SK-N-SH (cell line): ENCODE results near the gene DPAGT1. TPM values are rescaled to one million over a fixed set of nuclear protein-coding genes. Genes with fewer than 3 reads are reported as not detected.
A peak's percentile ranks its signal among the peaks of the same experiment; 100 is the strongest.

ENCODE experiments used
- CTCF ChIA-PET: fragments of 300-600, 350-600 bp; formaldehyde crosslinking; extraction: SDS; loops from one replicate; lab custom pipeline; 2021; lab: Yijun Ruan, JAX
- POLR2A ChIA-PET: fragments of 350-600 bp; sonication (Branson Sonifier 250); formaldehyde crosslinking; extraction: SDS; loops from one replicate; lab custom pipeline; 2020; ENCODE audit warnings: antibody characterized with exemption, inconsistent platforms; lab: Yijun Ruan, JAX
- DNase-seq: peaks from one replicate; pipeline ENCODE4 v3.0.0; 2012
- H2AFZ ChIP-seq: fragments of 200-600 bp; sonication (generic); 2 replicates; pipeline ENCODE4 v1.8.1; 2016; ENCODE audit warnings: antibody characterized with exemption, mild to moderate bottlenecking, low read depth
- H3F3A ChIP-seq: fragments of 200-600 bp; sonication (generic); replicated peaks from 2 replicates; pipeline ENCODE3; 2016; ENCODE audit warnings: antibody characterized with exemption, mild to moderate bottlenecking; ENCODE audit not compliant: insufficient read depth
- H3K27ac ChIP-seq, 2 experiments: fragments of 200-500 bp in 1 of 2; fragments of 200-600 bp in 1 of 2; sonication (Bioruptor generic) in 1 of 2; sonication (generic), shearing (Covaris generic) in 1 of 2; 2 replicates each; pipeline versions ENCODE4 v1.5.1 to v1.6.1; 2014 to 2016; ENCODE audit warnings: low read depth in 2 of 2, inconsistent platforms in 1 of 2, low read length in 1 of 2, mild to moderate bottlenecking in 1 of 2, mixed read lengths in 1 of 2
- H3K27me3 ChIP-seq: fragments of 200-600 bp; sonication (generic), shearing (Covaris generic); 2 replicates; pipeline ENCODE4 v1.6.1; 2016; ENCODE audit warnings: mixed run types; ENCODE audit not compliant: insufficient read depth
- H3K36me3 ChIP-seq, 2 experiments: fragments of 200-500 bp in 1 of 2; fragments of 200-600 bp in 1 of 2; sonication (Bioruptor generic) in 1 of 2; sonication (generic) in 1 of 2; replicated peaks in 1 of 2; 2 replicates each; pipeline versions ENCODE3 to v1.5.1; 2014 to 2016; ENCODE audit warnings: low read length in 1 of 2, mild to moderate bottlenecking in 1 of 2; ENCODE audit not compliant: insufficient read depth in 2 of 2, control insufficient read depth in 1 of 2
- H3K4me1 ChIP-seq, 2 experiments: fragments of 200-500 bp in 1 of 2; fragments of 200-600 bp in 1 of 2; sonication (Bioruptor generic) in 1 of 2; sonication (generic), shearing (Covaris generic) in 1 of 2; 2 replicates each; pipeline versions ENCODE4 v1.5.1 to v1.6.1; 2014 to 2016; ENCODE audit warnings: low read depth in 1 of 2, low read length in 1 of 2, mixed run types in 1 of 2; ENCODE audit not compliant: insufficient read depth in 2 of 2, control insufficient read depth in 1 of 2
- H3K4me2 ChIP-seq: fragments of 200-600 bp; sonication (generic), shearing (Covaris generic); 2 replicates; pipeline ENCODE4 v1.6.1; 2017; ENCODE audit warnings: mixed run types
- H3K4me3 ChIP-seq, 2 experiments: fragments of 200-500 bp in 1 of 2; fragments of 200-600 bp in 1 of 2; sonication (Bioruptor generic) in 1 of 2; sonication (generic), shearing (Covaris generic) in 1 of 2; 2 replicates each; pipeline versions ENCODE4 v1.5.1 to v1.8.1; 2014 to 2016; ENCODE audit warnings: low read depth in 2 of 2, inconsistent platforms in 1 of 2, low read length in 1 of 2, mild to moderate bottlenecking in 1 of 2, mixed read lengths in 1 of 2, moderate library complexity in 1 of 2
- H3K79me2 ChIP-seq: fragments of 200-600 bp; sonication (generic); 2 replicates; pipeline ENCODE4 v1.8.1; 2017; ENCODE audit warnings: mild to moderate bottlenecking; ENCODE audit not compliant: insufficient read depth
- H3K9ac ChIP-seq: fragments of 200-600 bp; sonication (generic); 2 replicates; pipeline ENCODE4 v1.6.1; 2017; ENCODE audit warnings: mixed run types
- H3K9me2 ChIP-seq: fragments of 200-600 bp; sonication (generic); 2 replicates; pipeline ENCODE4 v1.6.1; 2017; ENCODE audit warnings: mixed run types
- H3K9me3 ChIP-seq: fragments of 200-600 bp; sonication (generic); 2 replicates; pipeline ENCODE4 v1.6.1; 2017; ENCODE audit warnings: mixed run types, mild to moderate bottlenecking, moderate library complexity
- H4K20me1 ChIP-seq: fragments of 200-600 bp; sonication (generic); 2 replicates; pipeline ENCODE4 v1.6.1; 2017; ENCODE audit warnings: mild to moderate bottlenecking, mixed run types; ENCODE audit not compliant: insufficient read depth
- ELF1 ChIP-seq: IDR thresholded peaks from 2 replicates; pipeline ENCODE4 v1.4.0; 2012
- EP300 ChIP-seq, 2 experiments: IDR thresholded peaks; 2 replicates each; pipeline versions ENCODE4 v1.4.0 to v1.6.1; 2012; ENCODE audit warnings: borderline replicate concordance in 1 of 2, low read depth in 1 of 2, low read length in 1 of 2
- EZH2phosphoT487 ChIP-seq: fragments of 200-600 bp; sonication (generic); IDR thresholded peaks from 2 replicates; pipeline ENCODE4 v1.6.1; 2017; ENCODE audit warnings: low read depth, mixed run types, mild to moderate bottlenecking, antibody characterized with exemption, moderate library complexity, borderline replicate concordance
- FOSL2 ChIP-seq: IDR thresholded peaks from 2 replicates; pipeline ENCODE4 v1.4.0; 2012; ENCODE audit warnings: low read depth, mild to moderate bottlenecking, moderate library complexity, borderline replicate concordance
- FOXJ3 ChIP-seq: sonication (generic); formaldehyde crosslinking; IDR thresholded peaks from 2 replicates; pipeline ENCODE4 v1.5.1; 2020; ENCODE audit warnings: mild to moderate bottlenecking, missing genetic modification reagents
- FOXM1 ChIP-seq: IDR thresholded peaks from 2 replicates; pipeline ENCODE4 v1.4.0; 2012; ENCODE audit warnings: low read depth, mild to moderate bottlenecking
- GABPA ChIP-seq: IDR thresholded peaks from 2 replicates; pipeline ENCODE4 v1.4.0; 2012; ENCODE audit warnings: low read depth, mild to moderate bottlenecking
- GATA2 ChIP-seq: sonication (generic); formaldehyde crosslinking; IDR thresholded peaks from 2 replicates; pipeline ENCODE4 v1.5.0; 2020; ENCODE audit warnings: mild to moderate bottlenecking, missing genetic modification reagents
- MEF2A ChIP-seq: IDR thresholded peaks from 2 replicates; pipeline ENCODE4 v1.4.0; 2012; ENCODE audit warnings: low read depth, borderline replicate concordance
- MXI1 ChIP-seq: IDR thresholded peaks from 2 replicates; pipeline ENCODE4 v1.6.1; 2012; ENCODE audit warnings: mild to moderate bottlenecking, low read depth, low read length, improper control_type of control experiment
- NFIC ChIP-seq: IDR thresholded peaks from 2 replicates; pipeline ENCODE4 v1.4.0; 2012; ENCODE audit warnings: borderline replicate concordance
- NRF1 ChIP-seq: IDR thresholded peaks from 2 replicates; pipeline ENCODE4 v1.6.1; 2012; ENCODE audit warnings: low read depth, mild to moderate bottlenecking, low read length
- RAD21 ChIP-seq: IDR thresholded peaks from 2 replicates; pipeline ENCODE4 v1.6.1; 2012; ENCODE audit warnings: mild to moderate bottlenecking, low read length
- RFX5 ChIP-seq: IDR thresholded peaks from 2 replicates; pipeline ENCODE4 v1.6.1; 2012; ENCODE audit warnings: mild to moderate bottlenecking, improper control_type of control experiment, low read length
- RXRA ChIP-seq: IDR thresholded peaks from 2 replicates; pipeline ENCODE4 v1.4.0; 2012; ENCODE audit warnings: low read depth, mild to moderate bottlenecking, borderline replicate concordance
- SIN3A ChIP-seq: IDR thresholded peaks from 2 replicates; pipeline ENCODE4 v1.6.1; 2012; ENCODE audit warnings: low read depth, mild to moderate bottlenecking, low read length, moderate library complexity, borderline replicate concordance
- TCF12 ChIP-seq: IDR thresholded peaks from 2 replicates; pipeline ENCODE4 v1.4.0; 2012
- TEAD4 ChIP-seq: IDR thresholded peaks from 2 replicates; pipeline ENCODE4 v1.4.0; 2012; ENCODE audit warnings: mild to moderate bottlenecking, borderline replicate concordance; ENCODE audit not compliant: insufficient read depth
- USF1 ChIP-seq: IDR thresholded peaks from 2 replicates; pipeline ENCODE4 v1.4.0; 2012; ENCODE audit warnings: low read depth, borderline replicate concordance
- USF2 ChIP-seq: fragments of 150-350 bp; IDR thresholded peaks from 2 replicates; pipeline ENCODE4 v1.6.1; 2017; ENCODE audit warnings: antibody characterized with exemption, low read length, low read depth, borderline replicate concordance
- YY1 ChIP-seq: IDR thresholded peaks from 2 replicates; pipeline ENCODE4 v1.4.0; 2012; ENCODE audit warnings: low read depth, mild to moderate bottlenecking
- WGBS: methylation state at CpG from one replicate; pipeline ENCODE4 v1.1.6; 2017; ENCODE audit warnings: low lambda C conversion rate; 5-methylcytosine and 5-hydroxymethylcytosine counted together
- polyA plus RNA-seq, 3 experiments: library from polyadenylated mRNA; depleted of rRNA; stranded (reverse); fragments of >200 nt; gene quantifications; 2 replicates each; pipeline ENCODE4 v1.2.3, GENCODE V29; 2012
- TF ChIP-seq, protein P1 (sequence below): fragments of 150-350 bp; IDR thresholded peaks from 2 replicates; pipeline ENCODE4 v1.6.1; 2016; ENCODE audit warnings: mild to moderate bottlenecking, low read depth, low read length
- TF ChIP-seq, protein P2 (sequence below): IDR thresholded peaks from 2 replicates; pipeline ENCODE4 v1.4.0; 2012; ENCODE audit warnings: low read depth
- TF ChIP-seq, protein P3 (sequence below): IDR thresholded peaks from 2 replicates; pipeline ENCODE4; 2012
- TF ChIP-seq, protein P4 (sequence below): fragments of 200-600 bp; sonication (generic); IDR thresholded peaks from 2 replicates; pipeline ENCODE4 v1.6.1; 2017; ENCODE audit warnings: antibody characterized with exemption, mild to moderate bottlenecking, moderate library complexity

DPAGT1 gene
- polyA plus RNA-seq, 1 of the 3 experiments (the other 2 are of a cell fraction) = 99.5 TPM

DNA sequence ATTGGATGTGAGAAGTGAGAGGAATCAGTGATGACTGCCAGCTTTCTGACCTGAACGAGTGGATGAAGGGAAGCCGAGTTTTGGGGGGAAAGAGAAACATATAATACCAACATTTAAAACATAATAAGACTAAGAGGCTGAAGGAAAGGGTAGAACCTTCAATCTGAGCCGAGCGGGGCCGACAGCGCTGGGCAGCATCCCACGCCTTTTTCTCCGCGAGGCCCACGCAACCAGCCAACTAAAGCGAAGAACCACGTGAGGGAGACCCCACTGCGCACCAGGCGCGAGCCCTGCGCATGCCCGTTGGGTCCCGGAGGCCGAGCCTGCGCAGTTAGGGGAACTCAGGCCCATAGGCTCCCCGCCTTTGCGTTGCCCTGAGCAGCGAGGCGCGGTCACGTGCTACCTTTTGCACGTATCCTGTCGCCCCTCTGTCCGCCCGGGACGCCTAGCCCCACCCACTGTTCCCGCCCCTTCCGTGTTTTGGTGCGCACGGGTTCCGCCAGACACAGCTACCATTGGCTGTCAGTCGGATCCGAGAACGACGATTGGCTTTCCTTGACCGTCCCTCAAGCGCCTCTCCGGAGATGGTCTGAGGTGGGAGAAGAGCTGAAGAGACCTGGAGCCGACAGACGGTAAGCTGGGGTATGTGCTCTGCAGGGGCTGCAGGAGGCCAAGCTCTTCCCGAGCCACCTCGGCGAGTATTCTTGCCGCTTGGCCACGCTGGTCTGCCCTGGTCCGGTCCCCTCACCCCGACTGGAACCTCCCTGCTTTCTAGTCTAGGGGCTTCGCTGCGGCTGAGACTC, 19.6 kb upstream of the DPAGT1 start, which contains the start of gene HINFP (continued):
- TF ChIP-seq, protein P1, sequence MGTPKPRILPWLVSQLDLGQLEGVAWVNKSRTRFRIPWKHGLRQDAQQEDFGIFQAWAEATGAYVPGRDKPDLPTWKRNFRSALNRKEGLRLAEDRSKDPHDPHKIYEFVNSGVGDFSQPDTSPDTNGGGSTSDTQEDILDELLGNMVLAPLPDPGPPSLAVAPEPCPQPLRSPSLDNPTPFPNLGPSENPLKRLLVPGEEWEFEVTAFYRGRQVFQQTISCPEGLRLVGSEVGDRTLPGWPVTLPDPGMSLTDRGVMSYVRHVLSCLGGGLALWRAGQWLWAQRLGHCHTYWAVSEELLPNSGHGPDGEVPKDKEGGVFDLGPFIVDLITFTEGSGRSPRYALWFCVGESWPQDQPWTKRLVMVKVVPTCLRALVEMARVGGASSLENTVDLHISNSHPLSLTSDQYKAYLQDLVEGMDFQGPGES = no peak; the same call in none of the 2 replicates
- TF ChIP-seq TEAD4 = no peak
- peak; percentile 84 for TF ChIP-seq ELF1
- TF ChIP-seq FOXM1 = no peak
- TF ChIP-seq NFIC = no peak
- peak; percentile 96 for TF ChIP-seq MXI1
- TF ChIP-seq RAD21 = no peak
- peak; percentile 86 for TF ChIP-seq GABPA
- no peak for TF ChIP-seq MEF2A
- no peak for TF ChIP-seq EZH2phosphoT487
- TF ChIP-seq FOXJ3 (CRISPR knock-in tag) = no peak
- TF ChIP-seq, protein P2, sequence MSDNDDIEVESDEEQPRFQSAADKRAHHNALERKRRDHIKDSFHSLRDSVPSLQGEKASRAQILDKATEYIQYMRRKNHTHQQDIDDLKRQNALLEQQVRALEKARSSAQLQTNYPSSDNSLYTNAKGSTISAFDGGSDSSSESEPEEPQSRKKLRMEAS = peak; percentile 99

GRCh38 chr11:119120639-119121007, 19.0 kb upstream of the DPAGT1 start:
- peak overlapping the region; percentile 48 to 62 for H3K4me3 ChIP-seq
- H3K36me3 ChIP-seq = peaks cover 5 to 24% of the 10 kb centered on the region in 2 experiments
- H3K27ac ChIP-seq = peak overlapping the region; percentile 55 to 92; a peak in 3 of 4 replicates
- CTCF ChIA-PET = interaction anchor here (0.9 to 1.3 kb wide), 4 partner anchors 14 to 431 kb away, joined by 3 to 6 read pairs (median 4); no protein-coding TSS in a partner anchor
- POLR2A ChIA-PET = interaction anchor here (1.5 kb wide), 2 partner anchors 9 to 14 kb away, joined by 9 to 11 read pairs; partner anchors contain the start of gene C2CD2L
- peaks cover 39% of the 10 kb centered on the region for H3K79me2 ChIP-seq
- no peaks in the 10 kb centered on the region for H4K20me1 ChIP-seq
- H3F3A ChIP-seq = peaks cover 12% of the 10 kb centered on the region
- TF ChIP-seq TEAD4 (no peak), FOSL2 (no peak), GATA2 (CRISPR knock-in tag) (no peak), USF2 (no peak), RXRA (no peak), EP300 (IDR thresholded peaks at IDR 0.05; ENCODE audit: borderline replicate concordance in 1 of 2, low read depth in 1 of 2, low read length in 1 of 2) (no peak), TCF12 (0 out of 2 replicates have a peak, but pooled peaks have one; percentile 10), NRF1 (no peak), YY1 (no peak), NFIC (no peak), FOXJ3 (CRISPR knock-in tag) (no peak), RFX5 (no peak), SIN3A (no peak), USF1 (no peak)
- TF ChIP-seq, protein P3, sequence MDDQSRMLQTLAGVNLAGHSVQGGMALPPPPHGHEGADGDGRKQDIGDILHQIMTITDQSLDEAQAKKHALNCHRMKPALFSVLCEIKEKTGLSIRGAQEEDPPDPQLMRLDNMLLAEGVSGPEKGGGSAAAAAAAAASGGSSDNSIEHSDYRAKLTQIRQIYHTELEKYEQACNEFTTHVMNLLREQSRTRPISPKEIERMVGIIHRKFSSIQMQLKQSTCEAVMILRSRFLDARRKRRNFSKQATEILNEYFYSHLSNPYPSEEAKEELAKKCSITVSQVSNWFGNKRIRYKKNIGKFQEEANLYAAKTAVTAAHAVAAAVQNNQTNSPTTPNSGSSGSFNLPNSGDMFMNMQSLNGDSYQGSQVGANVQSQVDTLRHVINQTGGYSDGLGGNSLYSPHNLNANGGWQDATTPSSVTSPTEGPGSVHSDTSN = 0 out of 2 replicates have a peak, but pooled peaks have one; percentile 3
- TF ChIP-seq, protein P4, sequence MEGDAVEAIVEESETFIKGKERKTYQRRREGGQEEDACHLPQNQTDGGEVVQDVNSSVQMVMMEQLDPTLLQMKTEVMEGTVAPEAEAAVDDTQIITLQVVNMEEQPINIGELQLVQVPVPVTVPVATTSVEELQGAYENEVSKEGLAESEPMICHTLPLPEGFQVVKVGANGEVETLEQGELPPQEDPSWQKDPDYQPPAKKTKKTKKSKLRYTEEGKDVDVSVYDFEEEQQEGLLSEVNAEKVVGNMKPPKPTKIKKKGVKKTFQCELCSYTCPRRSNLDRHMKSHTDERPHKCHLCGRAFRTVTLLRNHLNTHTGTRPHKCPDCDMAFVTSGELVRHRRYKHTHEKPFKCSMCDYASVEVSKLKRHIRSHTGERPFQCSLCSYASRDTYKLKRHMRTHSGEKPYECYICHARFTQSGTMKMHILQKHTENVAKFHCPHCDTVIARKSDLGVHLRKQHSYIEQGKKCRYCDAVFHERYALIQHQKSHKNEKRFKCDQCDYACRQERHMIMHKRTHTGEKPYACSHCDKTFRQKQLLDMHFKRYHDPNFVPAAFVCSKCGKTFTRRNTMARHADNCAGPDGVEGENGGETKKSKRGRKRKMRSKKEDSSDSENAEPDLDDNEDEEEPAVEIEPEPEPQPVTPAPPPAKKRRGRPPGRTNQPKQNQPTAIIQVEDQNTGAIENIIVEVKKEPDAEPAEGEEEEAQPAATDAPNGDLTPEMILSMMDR = no peak
- TF ChIP-seq, protein P2 = no peak
- H3K4me2 ChIP-seq = peak overlapping the region; percentile 81
- H3K9me3 ChIP-seq = no peaks in the 10 kb centered on the region
- H2AFZ ChIP-seq = peak overlapping the region; percentile 89
- H3K4me1 ChIP-seq = peaks cover 13 to 17% of the 10 kb centered on the region in 2 experiments; a peak in 3 of 4 replicates
- WGBS = 13% methylated on average over 5 of the region's 5 CpGs
- H3K9me2 ChIP-seq = no peaks in the 10 kb centered on the region
- H3K9ac ChIP-seq = peak overlapping the region; percentile 63
- H3K27me3 ChIP-seq = no peaks in the 10 kb centered on the region
- peak; percentile 65 for DNase-seq
